ENCODE measurements around the gene BLACAT1.

DNA sequence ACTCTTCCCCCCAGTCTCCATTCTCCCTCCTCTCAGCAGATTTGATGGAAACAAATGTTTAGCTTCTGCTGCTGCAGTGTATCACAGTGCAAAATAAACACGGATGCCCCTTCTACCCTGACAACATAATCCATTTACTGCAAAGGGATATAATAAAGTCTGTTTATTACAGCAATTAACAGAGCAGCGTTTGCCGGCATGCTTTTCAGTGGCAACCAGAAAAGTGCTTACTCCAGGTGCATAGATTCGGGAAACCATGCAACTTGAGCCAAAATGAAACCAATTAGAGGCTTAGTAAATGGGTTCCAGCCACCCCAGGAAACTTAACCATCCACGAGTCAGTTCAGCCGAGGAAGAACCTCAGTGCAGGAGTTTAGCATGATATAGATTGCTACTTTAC, 21.1 kb downstream of the BLACAT1 start:
- TF ChIP-seq POLR2AphosphoS5 (IDR thresholded peaks at IDR 0.05) (no peak), POLR2A (IDR thresholded peaks at IDR 0.05) (no peak)
- TF ChIP-seq, protein P1, sequence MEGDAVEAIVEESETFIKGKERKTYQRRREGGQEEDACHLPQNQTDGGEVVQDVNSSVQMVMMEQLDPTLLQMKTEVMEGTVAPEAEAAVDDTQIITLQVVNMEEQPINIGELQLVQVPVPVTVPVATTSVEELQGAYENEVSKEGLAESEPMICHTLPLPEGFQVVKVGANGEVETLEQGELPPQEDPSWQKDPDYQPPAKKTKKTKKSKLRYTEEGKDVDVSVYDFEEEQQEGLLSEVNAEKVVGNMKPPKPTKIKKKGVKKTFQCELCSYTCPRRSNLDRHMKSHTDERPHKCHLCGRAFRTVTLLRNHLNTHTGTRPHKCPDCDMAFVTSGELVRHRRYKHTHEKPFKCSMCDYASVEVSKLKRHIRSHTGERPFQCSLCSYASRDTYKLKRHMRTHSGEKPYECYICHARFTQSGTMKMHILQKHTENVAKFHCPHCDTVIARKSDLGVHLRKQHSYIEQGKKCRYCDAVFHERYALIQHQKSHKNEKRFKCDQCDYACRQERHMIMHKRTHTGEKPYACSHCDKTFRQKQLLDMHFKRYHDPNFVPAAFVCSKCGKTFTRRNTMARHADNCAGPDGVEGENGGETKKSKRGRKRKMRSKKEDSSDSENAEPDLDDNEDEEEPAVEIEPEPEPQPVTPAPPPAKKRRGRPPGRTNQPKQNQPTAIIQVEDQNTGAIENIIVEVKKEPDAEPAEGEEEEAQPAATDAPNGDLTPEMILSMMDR (IDR thresholded peaks at IDR 0.05), result no peak

Measured in prostate gland (tissue), 2 donors.